Sigmoid colon (tissue), 3 donors: ENCODE data around the gene RNASE7.

Experiments used
- POLR2A ChIP-seq, 2 donors: fragments of 450-650 bp; IDR thresholded peaks; one replicate each; pipeline ENCODE4 v1.6.1; 2016; ENCODE audit warnings: antibody characterized with exemption in 2 of 2, mild to moderate bottlenecking in 2 of 2, moderate library complexity in 2 of 2
- TF ChIP-seq, protein P1 (sequence below), 4 experiments: fragments of 450-650 bp in 3 of 4; fragments of 200-600 bp in 1 of 4; IDR thresholded peaks; one replicate each; pipeline ENCODE4 v1.5.1; 2016 to 2019; ENCODE audit warnings: antibody characterized with exemption in 4 of 4, mild to moderate bottlenecking in 3 of 4, moderate library complexity in 2 of 4

- TF ChIP-seq, protein P1, sequence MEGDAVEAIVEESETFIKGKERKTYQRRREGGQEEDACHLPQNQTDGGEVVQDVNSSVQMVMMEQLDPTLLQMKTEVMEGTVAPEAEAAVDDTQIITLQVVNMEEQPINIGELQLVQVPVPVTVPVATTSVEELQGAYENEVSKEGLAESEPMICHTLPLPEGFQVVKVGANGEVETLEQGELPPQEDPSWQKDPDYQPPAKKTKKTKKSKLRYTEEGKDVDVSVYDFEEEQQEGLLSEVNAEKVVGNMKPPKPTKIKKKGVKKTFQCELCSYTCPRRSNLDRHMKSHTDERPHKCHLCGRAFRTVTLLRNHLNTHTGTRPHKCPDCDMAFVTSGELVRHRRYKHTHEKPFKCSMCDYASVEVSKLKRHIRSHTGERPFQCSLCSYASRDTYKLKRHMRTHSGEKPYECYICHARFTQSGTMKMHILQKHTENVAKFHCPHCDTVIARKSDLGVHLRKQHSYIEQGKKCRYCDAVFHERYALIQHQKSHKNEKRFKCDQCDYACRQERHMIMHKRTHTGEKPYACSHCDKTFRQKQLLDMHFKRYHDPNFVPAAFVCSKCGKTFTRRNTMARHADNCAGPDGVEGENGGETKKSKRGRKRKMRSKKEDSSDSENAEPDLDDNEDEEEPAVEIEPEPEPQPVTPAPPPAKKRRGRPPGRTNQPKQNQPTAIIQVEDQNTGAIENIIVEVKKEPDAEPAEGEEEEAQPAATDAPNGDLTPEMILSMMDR (IDR thresholded peaks at IDR 0.05) = no peak
- no peak for TF ChIP-seq POLR2A (IDR thresholded peaks at IDR 0.05)
Observed at GRCh38 chr14:21078287-21078686, 36.1 kb downstream of the RNASE7 start.
